H1 (cell line): ENCODE results near the gene RPTOR. TPM values are rescaled to one million over a fixed set of nuclear protein-coding genes. Genes with fewer than 3 reads are reported as not detected.

Source experiments
- CTCF ChIA-PET: fragments of 300-600 bp; sonication (Branson Sonifier 250); formaldehyde crosslinking; loops from one replicate; lab custom pipeline; 2021; ENCODE audit not compliant: partially characterized antibody; lab: Charles Lee
- POLR2A ChIA-PET: fragments of 300-600 bp; sonication (Branson Sonifier 250); formaldehyde crosslinking; loops from one replicate; lab custom pipeline; 2021; ENCODE audit warnings: inconsistent platforms; ENCODE audit not compliant: partially characterized antibody; lab: Charles Lee
- DNase-seq, 2 experiments: peaks; one replicate each; pipeline versions ENCODE4 v3.0.0 to v3.0.0-alpha.2; 2010 to 2022; ENCODE audit warnings: low spot score in 2 of 2, low read depth in 1 of 2, mixed read lengths in 1 of 2
- FAIRE-seq: peaks from 2 replicates; lab custom pipeline; 2011; peaks lifted over from hg19 to GRCh38; lab: Jason Lieb, UNC
- H2AFZ ChIP-seq: 2 replicates; pipeline ENCODE4 v1.8.1; 2012; ENCODE audit warnings: low read length, inconsistent platforms
- H2AK5ac ChIP-seq: 2 replicates; pipeline ENCODE4 v1.6.1; 2013; ENCODE audit warnings: low read depth, low read length
- H2BK120ac ChIP-seq: replicated peaks from 2 replicates; pipeline ENCODE3; 2013; ENCODE audit warnings: low read depth, low read length, inconsistent platforms
- H2BK12ac ChIP-seq: 2 replicates; pipeline ENCODE4 v1.6.1; 2013; ENCODE audit warnings: low read depth, low read length
- H2BK15ac ChIP-seq: 2 replicates; pipeline ENCODE4 v1.6.1; 2013; ENCODE audit warnings: low read length
- H2BK20ac ChIP-seq: 2 replicates; pipeline ENCODE4 v1.6.1; 2013; ENCODE audit warnings: low read length
- H2BK5ac ChIP-seq: 2 replicates; pipeline ENCODE4 v1.6.1; 2013; ENCODE audit warnings: low read depth, low read length
- H3K14ac ChIP-seq: 2 replicates; pipeline ENCODE4 v1.6.1; 2013; ENCODE audit warnings: inconsistent platforms; ENCODE audit not compliant: insufficient read length
- H3K18ac ChIP-seq: 2 replicates; pipeline ENCODE4 v1.6.1; 2013; ENCODE audit warnings: low read length; ENCODE audit errors: extremely low read depth
- H3K23ac ChIP-seq: 2 replicates; pipeline ENCODE4 v1.6.1; 2013; ENCODE audit warnings: inconsistent platforms; ENCODE audit not compliant: insufficient read length
- H3K23me2 ChIP-seq: 2 replicates; pipeline ENCODE4 v1.6.1; 2013; ENCODE audit warnings: low read depth, low read length
- H3K27ac ChIP-seq: 2 replicates; pipeline ENCODE4 v1.6.1; 2011; ENCODE audit warnings: low read depth, low read length, inconsistent platforms
- H3K27me3 ChIP-seq, 4 experiments: replicated peaks in 1 of 4; 1 replicate in 1 of 4; 2 replicates in 3 of 4; pipeline versions ENCODE4 v1.6.1 to v1.8.1; 2011 to 2013; ENCODE audit warnings: low read length in 3 of 4, mild to moderate bottlenecking in 3 of 4, inconsistent platforms in 2 of 4, mixed read lengths in 2 of 4, moderate library complexity in 1 of 4; ENCODE audit not compliant: control insufficient read depth in 3 of 4, insufficient read depth in 3 of 4; ENCODE audit errors: extremely low read depth in 1 of 4
- H3K36me3 ChIP-seq, 4 experiments: 2 replicates each; pipeline versions ENCODE4 v1.6.1 to v1.8.1; 2011 to 2013; ENCODE audit warnings: mild to moderate bottlenecking in 4 of 4, low read length in 3 of 4, moderate library complexity in 2 of 4, control low read depth in 1 of 4, inconsistent platforms in 1 of 4; ENCODE audit not compliant: insufficient read depth in 4 of 4, control insufficient read depth in 2 of 4
- H3K4ac ChIP-seq: replicated peaks from 2 replicates; pipeline ENCODE3; 2013; ENCODE audit warnings: low read length, low read depth, mixed read lengths, inconsistent platforms; ENCODE audit not compliant: insufficient read length
- H3K4me1 ChIP-seq, 4 experiments: replicated peaks in 1 of 4; 1 replicate in 1 of 4; 2 replicates in 3 of 4; pipeline versions ENCODE4 v1.6.1 to v1.8.1; 2011 to 2013; ENCODE audit warnings: low read length in 3 of 4, inconsistent platforms in 2 of 4, mixed read lengths in 1 of 4; ENCODE audit not compliant: insufficient read depth in 4 of 4, control insufficient read depth in 3 of 4
- H3K4me2 ChIP-seq, 2 experiments: 2 replicates each; pipeline versions ENCODE4 v1.6.1 to v1.8.1; 2011 to 2013; ENCODE audit warnings: low read depth in 2 of 2, low read length in 2 of 2, control low read depth in 1 of 2, inconsistent platforms in 1 of 2, mild to moderate bottlenecking in 1 of 2; ENCODE audit not compliant: insufficient read depth in 1 of 2
- H3K4me3 ChIP-seq, 4 experiments: fragments of 200-600, 300-600 bp in 1 of 4; sonication (generic), shearing (Covaris generic), sonication (Bioruptor Twin) in 1 of 4; 2 replicates each; pipeline versions ENCODE4 v1.5.1 to v1.8.1; 2011 to 2016; ENCODE audit warnings: low read length in 4 of 4, low read depth in 3 of 4, control low read depth in 2 of 4, inconsistent platforms in 2 of 4, mild to moderate bottlenecking in 2 of 4, mixed read lengths in 1 of 4, moderate library complexity in 1 of 4; ENCODE audit not compliant: insufficient read depth in 2 of 4; ENCODE audit errors: extremely low read depth in 1 of 4
- H3K56ac ChIP-seq: replicated peaks from 2 replicates; pipeline ENCODE3; 2013; ENCODE audit warnings: low read depth, mild to moderate bottlenecking, mixed read lengths, low read length, inconsistent platforms; ENCODE audit not compliant: insufficient read length
- H3K79me1 ChIP-seq: 2 replicates; pipeline ENCODE4 v1.6.1; 2013; ENCODE audit warnings: low read depth, low read length, control low read depth
- H3K79me2 ChIP-seq, 2 experiments: 2 replicates each; pipeline versions ENCODE4 v1.6.1 to v1.8.1; 2012 to 2013; ENCODE audit warnings: low read length in 2 of 2, mild to moderate bottlenecking in 2 of 2, inconsistent platforms in 1 of 2; ENCODE audit not compliant: insufficient read depth in 2 of 2, control insufficient read depth in 1 of 2
- H3K9ac ChIP-seq, 4 experiments: replicated peaks in 1 of 4; 1 replicate in 1 of 4; 2 replicates in 3 of 4; pipeline versions ENCODE4 v1.6.1 to v1.8.1; 2011 to 2013; ENCODE audit warnings: low read depth in 3 of 4, low read length in 3 of 4, control low read depth in 2 of 4, mild to moderate bottlenecking in 2 of 4, moderate library complexity in 2 of 4, inconsistent platforms in 1 of 4; ENCODE audit errors: extremely low read depth in 1 of 4
- H3K9me3 ChIP-seq, 2 experiments: 2 replicates each; pipeline versions ENCODE4 v1.6.1 to v1.8.1; 2012 to 2013; ENCODE audit warnings: mild to moderate bottlenecking in 2 of 2, moderate library complexity in 2 of 2, control low read depth in 1 of 2, inconsistent platforms in 1 of 2, low read depth in 1 of 2, low read length in 1 of 2, mixed read lengths in 1 of 2; ENCODE audit not compliant: insufficient read depth in 2 of 2
- H4K20me1 ChIP-seq, 2 experiments: replicated peaks in 1 of 2; 2 replicates each; pipeline versions ENCODE3 to v1.8.1; 2011 to 2013; ENCODE audit warnings: inconsistent platforms in 2 of 2, low read length in 2 of 2, mild to moderate bottlenecking in 1 of 2; ENCODE audit not compliant: insufficient read depth in 2 of 2, control insufficient read depth in 1 of 2
- H4K5ac ChIP-seq: 2 replicates; pipeline ENCODE4 v1.6.1; 2013; ENCODE audit warnings: low read length, low read depth, mixed read lengths, inconsistent platforms; ENCODE audit not compliant: insufficient read length
- H4K8ac ChIP-seq: 2 replicates; pipeline ENCODE4 v1.8.0; 2013; ENCODE audit warnings: mild to moderate bottlenecking, moderate library complexity, low read length, inconsistent platforms; ENCODE audit not compliant: insufficient read depth; ENCODE audit errors: extremely low read depth
- H4K91ac ChIP-seq: replicated peaks from 2 replicates; pipeline ENCODE3; 2013; ENCODE audit warnings: low read length, mixed read lengths, inconsistent platforms; ENCODE audit not compliant: insufficient read length
- ASH2L ChIP-seq: fragments of 200-600, 300-600 bp; sonication (generic); IDR thresholded peaks from one replicate; pipeline ENCODE4 v1.7.1; 2017; ENCODE audit warnings: low read length
- EZH2 ChIP-seq: fragments of 200-600 bp; sonication (generic); IDR thresholded peaks from 2 replicates; pipeline ENCODE4 v1.7.1; 2012; ENCODE audit warnings: low read depth, mild to moderate bottlenecking, moderate library complexity, low read length, inconsistent platforms; ENCODE audit not compliant: severe bottlenecking
- SRF ChIP-seq: IDR thresholded peaks from 2 replicates; pipeline ENCODE4 v1.6.1; 2011; ENCODE audit warnings: mild to moderate bottlenecking, low read depth, low read length, moderate library complexity
- WGBS, 2 experiments: shearing (Covaris generic) in 1 of 2; methylation state at CpG; one replicate each; pipeline versions ENCODE4 v1.1.6 to v1.1.7; 2013 to 2015; ENCODE audit warnings: low lambda C conversion rate in 2 of 2, mixed read lengths in 2 of 2, inconsistent platforms in 1 of 2, low coverage in 1 of 2, missing lambda C conversion rate in 1 of 2; ENCODE audit not compliant: insufficient replicate concordance in 2 of 2, insufficient coverage in 1 of 2, insufficient read length in 1 of 2; ENCODE audit errors: extremely low coverage in 1 of 2, missing lambda C conversion rate in 1 of 2; 5-methylcytosine and 5-hydroxymethylcytosine counted together
- polyA plus RNA-seq, 7 experiments: library from polyadenylated mRNA; depleted of rRNA in 3 of 7; stranded (reverse) in 5 of 7; unstranded in 2 of 7; fragments of >200 nt in 5 of 7; fragments of 200-250 nt in 2 of 7; gene quantifications; 1 replicate in 5 of 7; 2 replicates in 1 of 7; 4 replicates in 1 of 7; pipeline versions ENCODE4 v1.2.1 to v1.2.3, GENCODE V29; 2011 to 2013; ENCODE audit warnings: missing spikeins in 2 of 7, mixed read lengths in 2 of 7
- total RNA-seq: library from RNA; stranded (reverse); fragmentation: NEBNext Ultra II Directional; extraction: Animal tissue kit (Norgen Biotek cat#: 25700); gene quantifications from 2 replicates; pipeline ENCODE4 v1.2.1, GENCODE V29; 2021

Gene RPTOR
- total and polyA plus RNA-seq, 2 of the 8 experiments (the other 6 are each of a cell fraction or from before 2014, with no cell fraction given), result 6.9 to 28.7 TPM

DNA sequence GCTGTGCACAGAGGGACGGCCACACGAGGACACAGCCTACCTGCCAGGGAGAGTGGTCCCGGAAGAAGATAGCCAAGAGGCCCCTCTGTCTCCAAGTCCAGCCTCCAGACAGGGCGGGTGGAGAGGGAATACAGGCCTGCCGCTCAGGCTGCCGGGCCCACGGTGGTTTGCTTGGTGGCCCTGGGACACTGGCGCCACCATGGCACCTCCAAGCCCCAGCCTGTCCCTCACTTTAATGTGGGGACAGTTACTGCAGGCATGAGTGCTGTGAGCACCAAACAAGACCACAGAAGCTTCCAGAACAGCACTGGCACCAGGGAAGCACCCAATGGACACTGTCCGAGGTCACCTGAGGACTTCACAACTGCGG is 425.0 kb downstream of the RPTOR start:
- Histone ChIP-seq H3K4me3 (no peak overlapping the region), H3K14ac (no peak overlapping the region), H4K91ac (no peak overlapping the region), H4K20me1 (no peaks in the 10 kb centered on the region), H3K27me3 (no peaks in the 10 kb centered on the region), H3K79me2 (no peaks in the 10 kb centered on the region), H3K56ac (no peak overlapping the region), H3K4ac (no peak overlapping the region), H3K4me2 (no peak overlapping the region), H2BK5ac (0 out of 2 replicates have a peak overlapping the region, but pooled peaks have one; percentile 39), H2BK15ac (no peak overlapping the region), H3K9ac (no peak overlapping the region), H2BK120ac (no peak overlapping the region), H2BK12ac (no peak overlapping the region), H2AK5ac (no peak overlapping the region), H3K79me1 (no peaks in the 10 kb centered on the region), H3K18ac (no peak overlapping the region), H3K4me1 (peaks cover 0 to 4% (median under 1%) of the 10 kb centered on the region in 4 experiments; a peak in 5 of 7 replicates), H3K36me3 (peaks cover 0 to 2% (median 0%) of the 10 kb centered on the region in 4 experiments; a peak in 1 of 8 replicates), H2BK20ac (no peak overlapping the region), H3K23ac (no peak overlapping the region), H3K27ac (no peak overlapping the region), H3K23me2 (no peaks in the 10 kb centered on the region), H2AFZ (no peak overlapping the region), H3K9me3 (no peaks in the 10 kb centered on the region), H4K5ac (no peak overlapping the region), H4K8ac (no peak overlapping the region)
- WGBS, 2 experiments, result 86% methylated on average over 10 of the region's 10 CpGs; no CpG with 5 or more reads in 1 of the 2 experiments
- DNase-seq (no peak), FAIRE-seq (no peak)
- TF ChIP-seq SRF, result no peak
- peak; percentile 29 for TF ChIP-seq EZH2
- TF ChIP-seq ASH2L, result no peak
- ChIA-PET CTCF (interaction anchor here (0.6 to 2.9 kb wide), 15 partner anchors 9 to 543 kb away, joined by 3 to 16 read pairs (median 4); no protein-coding TSS in a partner anchor), POLR2A (interaction anchor here (0.6 to 0.9 kb wide), 3 partner anchors 70 to 515 kb away, joined by 3 read pairs; no protein-coding TSS in a partner anchor)
